Breast epithelium (tissue), 4 donors: ENCODE measurements around the gene ZNF443. TPM values are rescaled to one million over a fixed set of nuclear protein-coding genes. Genes with fewer than 3 reads are reported as not detected.
"Not testable (repeated sequence)": the region's sequence is repeated elsewhere in the genome, so short reads cannot be mapped to it uniquely, and the experiment has no call there.

Experiments
- DNase-seq, 2 donors: peaks; one replicate each; pipeline ENCODE4 v3.0.0-alpha.2; 2019; ENCODE audit warnings: low spot score in 2 of 2
- H3K27ac ChIP-seq, 2 donors: fragments of 200-600 bp; sonication (generic) in 1 of 2; one replicate each; pipeline ENCODE4 v1.5.1; 2016 to 2019; ENCODE audit warnings: mild to moderate bottlenecking in 1 of 2
- H3K27me3 ChIP-seq, 2 donors: fragments of 200-600 bp; sonication (generic) in 1 of 2; one replicate each; pipeline versions ENCODE4 v1.5.1 to v1.6.0; 2017 to 2019; ENCODE audit warnings: control low read depth in 1 of 2, mild to moderate bottlenecking in 1 of 2
- H3K36me3 ChIP-seq: fragments of 200-600 bp; one replicate; pipeline ENCODE4 v1.5.1; 2019
- H3K4me1 ChIP-seq, 2 donors: fragments of 200-600 bp; sonication (generic); one replicate each; pipeline ENCODE4 v1.5.1; 2016 to 2019; ENCODE audit warnings: control low read depth in 1 of 2
- H3K4me3 ChIP-seq, 3 donors: fragments of 200-600 bp; sonication (generic); 1 replicate in 2 of 3; 2 replicates in 1 of 3; pipeline ENCODE4 v1.5.1; 2016 to 2019; ENCODE audit warnings: mild to moderate bottlenecking in 3 of 3, moderate library complexity in 2 of 3
- H3K9me3 ChIP-seq, 2 donors: fragments of 200-600 bp; sonication (generic) in 1 of 2; one replicate each; pipeline ENCODE4 v1.5.1; 2016 to 2019; ENCODE audit warnings: control low read depth in 1 of 2
- POLR2A ChIP-seq: fragments of 450-650 bp; IDR thresholded peaks from one replicate; pipeline ENCODE4 v1.6.1; 2016; ENCODE audit warnings: antibody characterized with exemption, mild to moderate bottlenecking, moderate library complexity
- POLR2AphosphoS5 ChIP-seq, 3 donors: sonication (generic); formaldehyde crosslinking; IDR thresholded peaks; one replicate each; pipeline ENCODE4 v1.6.1; 2017; ENCODE audit warnings: antibody characterized with exemption in 3 of 3
- intact Hi-C: fragments of 100-400 bp; cut with DNase I; formaldehyde crosslinking; loops from one replicate; pipeline ENCODE4 v1.15.1; 2023; ENCODE audit warnings: low total_unique reads
- total RNA-seq, 3 donors: library from RNA; depleted of rRNA; stranded (reverse); fragments of >200 nt; gene quantifications; one replicate each; pipeline ENCODE4 v1.1.0, GENCODE V29; 2016
- TF ChIP-seq, protein P1 (sequence below), 3 donors: fragments of 450-650 bp; IDR thresholded peaks; one replicate each; pipeline ENCODE4 v1.5.1; 2016 to 2017; ENCODE audit warnings: antibody characterized with exemption in 3 of 3, mild to moderate bottlenecking in 3 of 3, moderate library complexity in 3 of 3

ZNF443 gene
- total RNA-seq, 3 donors from 2014 or later, result 4.2 to 12.6 (median 10.8) TPM

DNA sequence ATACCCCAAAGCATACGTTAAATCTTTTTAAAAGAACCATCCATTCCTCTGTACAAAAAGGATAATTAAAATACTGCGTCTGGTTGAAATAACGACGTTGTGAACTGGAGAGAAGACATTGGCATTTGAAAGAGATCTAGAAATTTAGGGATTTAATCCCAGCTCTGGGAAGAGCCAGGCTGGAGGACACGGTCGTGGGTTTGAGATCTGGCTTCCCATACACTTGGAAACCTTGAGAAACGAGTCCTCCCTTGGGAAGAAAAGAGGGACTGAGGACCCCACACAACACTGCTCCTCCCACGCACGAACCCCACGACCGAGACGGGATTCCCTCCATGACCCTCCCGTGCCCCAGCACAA is 43.2 kb upstream of the ZNF443 start:
- H3K36me3 ChIP-seq, result no peaks in the 10 kb centered on the region
- H3K27me3 ChIP-seq, result no peaks in the 10 kb centered on the region
- peak overlapping the region; percentile 83 to 93 for H3K27ac ChIP-seq
- TF ChIP-seq POLR2AphosphoS5 (IDR thresholded peaks at IDR 0.05) (no peak), POLR2A (no peak)
- TF ChIP-seq, protein P1, sequence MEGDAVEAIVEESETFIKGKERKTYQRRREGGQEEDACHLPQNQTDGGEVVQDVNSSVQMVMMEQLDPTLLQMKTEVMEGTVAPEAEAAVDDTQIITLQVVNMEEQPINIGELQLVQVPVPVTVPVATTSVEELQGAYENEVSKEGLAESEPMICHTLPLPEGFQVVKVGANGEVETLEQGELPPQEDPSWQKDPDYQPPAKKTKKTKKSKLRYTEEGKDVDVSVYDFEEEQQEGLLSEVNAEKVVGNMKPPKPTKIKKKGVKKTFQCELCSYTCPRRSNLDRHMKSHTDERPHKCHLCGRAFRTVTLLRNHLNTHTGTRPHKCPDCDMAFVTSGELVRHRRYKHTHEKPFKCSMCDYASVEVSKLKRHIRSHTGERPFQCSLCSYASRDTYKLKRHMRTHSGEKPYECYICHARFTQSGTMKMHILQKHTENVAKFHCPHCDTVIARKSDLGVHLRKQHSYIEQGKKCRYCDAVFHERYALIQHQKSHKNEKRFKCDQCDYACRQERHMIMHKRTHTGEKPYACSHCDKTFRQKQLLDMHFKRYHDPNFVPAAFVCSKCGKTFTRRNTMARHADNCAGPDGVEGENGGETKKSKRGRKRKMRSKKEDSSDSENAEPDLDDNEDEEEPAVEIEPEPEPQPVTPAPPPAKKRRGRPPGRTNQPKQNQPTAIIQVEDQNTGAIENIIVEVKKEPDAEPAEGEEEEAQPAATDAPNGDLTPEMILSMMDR (IDR thresholded peaks at IDR 0.05), result no peak
- intact Hi-C loops, result no loop called here
- DNase-seq, result no peak
- no peaks in the 10 kb centered on the region for H3K4me1 ChIP-seq
- peak overlapping the region; percentile 80 to 99 (median 87) for H3K4me3 ChIP-seq
- no peaks in the 10 kb centered on the region for H3K9me3 ChIP-seq

DNA sequence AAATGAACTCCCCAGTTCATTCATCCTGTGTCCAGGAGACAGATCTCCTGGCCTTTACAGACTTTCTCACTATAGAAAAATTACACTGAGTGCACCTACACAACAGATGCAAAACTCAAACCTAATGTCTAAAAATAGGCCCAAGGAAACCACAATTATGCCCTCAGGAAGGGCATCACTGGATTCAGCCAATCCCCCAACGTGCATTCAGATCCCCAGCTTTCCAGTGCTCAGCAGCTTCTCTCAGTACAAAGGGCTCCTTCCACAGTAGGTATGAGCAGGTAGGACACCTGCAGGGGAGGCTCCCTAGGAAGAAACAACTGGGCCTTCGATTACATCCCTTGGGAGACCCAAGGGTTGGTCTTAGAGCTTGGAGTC is 41.7 kb upstream of the ZNF443 start:
- DNase-seq, result no peak
- intact Hi-C loops, result no loop called here
- Histone ChIP-seq H3K9me3 (no peaks in the 10 kb centered on the region), H3K27me3 (no peaks in the 10 kb centered on the region), H3K27ac (no peak overlapping the region), H3K4me3 (no peak overlapping the region), H3K36me3 (no peaks in the 10 kb centered on the region), H3K4me1 (no peaks in the 10 kb centered on the region)
- TF ChIP-seq POLR2A (no peak), POLR2AphosphoS5 (IDR thresholded peaks at IDR 0.05) (no peak)
- TF ChIP-seq, protein P1 (IDR thresholded peaks at IDR 0.05), result no peak

DNA sequence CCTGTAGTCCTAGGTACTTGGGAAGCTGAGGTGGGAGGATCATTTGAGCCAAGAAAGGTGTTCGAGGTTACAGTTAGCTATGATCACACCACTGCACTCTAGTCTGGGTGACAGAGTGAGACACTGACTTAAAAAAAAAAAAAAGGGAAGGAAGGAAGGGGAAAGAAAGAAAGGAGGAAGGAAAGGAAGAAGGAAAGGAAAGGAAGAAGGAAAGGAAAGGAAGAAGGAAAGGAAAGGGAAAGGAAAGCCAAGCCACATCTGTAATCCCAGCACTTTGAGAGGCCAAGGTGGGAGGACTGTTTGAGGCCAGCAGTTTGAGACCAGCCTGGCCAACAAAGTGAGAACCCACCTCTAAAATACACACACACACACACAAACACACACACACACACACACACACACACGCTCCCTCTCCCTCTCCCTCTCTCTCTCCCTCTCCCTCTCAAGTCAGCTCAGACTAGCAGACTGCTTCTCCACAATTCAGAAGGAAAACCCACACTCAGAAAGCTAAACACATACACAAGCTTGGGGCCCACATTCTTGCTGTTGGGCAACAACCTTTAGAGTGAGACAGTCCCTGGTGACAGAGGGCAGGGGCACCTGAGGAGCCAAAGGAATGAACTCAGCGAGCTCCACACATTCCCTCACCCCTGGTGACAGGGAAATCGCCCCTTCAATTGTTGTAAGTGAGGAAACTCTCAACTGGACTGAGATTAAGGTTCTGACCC is 41.1 kb upstream of the ZNF443 start:
- H3K27me3 ChIP-seq, result no peaks in the 10 kb centered on the region
- intact Hi-C loops, result no loop called here
- H3K4me1 ChIP-seq, result no peaks in the 10 kb centered on the region
- H3K27ac ChIP-seq, result no peak overlapping the region
- H3K9me3 ChIP-seq, result no peaks in the 10 kb centered on the region
- no peaks in the 10 kb centered on the region for H3K36me3 ChIP-seq
- no peak for DNase-seq
- TF ChIP-seq, protein P1 (IDR thresholded peaks at IDR 0.05), result no peak
- TF ChIP-seq POLR2AphosphoS5 (IDR thresholded peaks at IDR 0.05) (no peak), POLR2A (no peak)
- no peak overlapping the region for H3K4me3 ChIP-seq

DNA sequence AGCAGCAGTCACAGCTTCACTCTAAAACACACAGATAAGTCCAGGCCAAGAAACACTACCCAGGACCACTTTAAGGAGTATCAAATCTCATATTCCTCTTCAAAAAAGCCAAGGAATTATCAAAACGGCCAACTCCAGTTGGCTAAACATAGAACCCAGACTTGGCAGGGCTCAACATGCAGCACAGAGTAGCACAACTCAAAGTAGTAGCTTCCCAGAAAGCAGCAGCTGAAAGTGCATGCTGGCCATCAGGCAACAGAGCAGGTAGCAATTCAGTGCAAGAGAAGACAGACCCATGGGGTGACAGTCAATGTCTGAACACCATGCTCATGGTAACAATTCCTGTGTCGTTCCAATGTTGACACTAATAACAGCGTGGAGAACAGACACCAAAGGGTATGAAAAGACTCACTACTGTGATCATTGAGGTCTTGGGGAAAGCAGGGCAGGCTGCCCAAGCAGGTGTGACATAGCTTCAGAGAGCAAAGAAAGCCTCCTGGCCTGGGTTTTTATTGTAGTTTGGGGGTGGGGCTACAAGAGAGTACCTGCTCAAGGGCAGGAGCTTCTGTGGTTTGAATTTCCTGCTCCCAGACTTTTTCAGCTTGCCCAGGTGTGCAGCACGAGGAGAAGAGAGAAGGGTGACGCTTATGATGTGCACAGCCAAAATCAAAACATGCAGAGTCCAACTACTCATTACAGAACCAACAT is 37.6 kb upstream of the ZNF443 start:
- Histone ChIP-seq H3K27me3 (no peaks in the 10 kb centered on the region), H3K36me3 (no peaks in the 10 kb centered on the region), H3K4me3 (no peak overlapping the region), H3K27ac (no peak overlapping the region), H3K4me1 (no peaks in the 10 kb centered on the region), H3K9me3 (peaks cover 0 to 4% of the 10 kb centered on the region in 2 donors)
- TF ChIP-seq, protein P1 (IDR thresholded peaks at IDR 0.05), result no peak
- TF ChIP-seq POLR2A, result no peak
- no peak for TF ChIP-seq POLR2AphosphoS5 (IDR thresholded peaks at IDR 0.05)
- intact Hi-C loops, result no loop called here
- DNase-seq, result no peak

DNA sequence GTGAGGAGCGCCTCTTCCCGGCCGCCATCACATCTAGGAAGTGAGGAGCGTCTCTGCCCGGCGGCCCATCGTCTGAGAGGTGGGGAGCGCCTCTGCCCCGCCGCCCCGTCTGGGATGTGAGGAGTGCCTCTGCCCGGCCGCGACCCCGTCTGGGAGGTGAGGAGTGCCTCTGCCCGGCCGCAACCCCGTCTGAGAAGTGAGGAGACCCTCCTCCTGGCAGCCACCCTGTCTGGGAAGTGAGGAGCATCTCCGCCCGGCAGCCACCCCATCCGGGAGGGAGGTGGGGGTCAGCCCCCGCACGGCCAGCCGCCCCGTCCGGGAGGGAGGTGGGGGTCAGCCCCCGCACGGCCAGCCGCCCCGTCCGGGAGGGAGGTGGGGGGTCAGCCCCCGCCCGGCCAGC is 26.8 kb upstream of the ZNF443 start:
- Histone ChIP-seq H3K36me3 (peaks cover 11% of the 10 kb centered on the region), H3K9me3 (peaks cover 70 to 74% of the 10 kb centered on the region in 2 donors)
- H3K27me3 ChIP-seq, H3K4me3 ChIP-seq, intact Hi-C loops, H3K27ac ChIP-seq, H3K4me1 ChIP-seq, DNase-seq: not testable (repeated sequence)
